ENCODE results near the gene KRTAP9-6. TPM values are rescaled to one million over a fixed set of nuclear protein-coding genes. Genes with fewer than 3 reads are reported as not detected.
"Not testable (repeated sequence)": the region's sequence is repeated elsewhere in the genome, so short reads cannot be mapped to it uniquely, and the experiment has no call there.

Gene KRTAP9-6
- total and polyA plus RNA-seq, 10 of the 15 experiments (the other 5 are each of a cell fraction or from before 2014, with no cell fraction given), result not detected

GRCh38 chr17:41231731-41232130, 33.4 kb upstream of the KRTAP9-6 start (continued):
- no peak for TF ChIP-seq PKNOX1 (IDR thresholded peaks at IDR 0.05)

- BruUV-seq (replicated peaks); SMC1A ChIA-PET (ENCODE audit: uncharacterized antibody, unreplicated experiment); CTCF ChIA-PET: not testable (repeated sequence)
Measured at GRCh38 chr17:41232399-41233105, 32.6 kb upstream of the KRTAP9-6 start, which contains the start of gene KRTAP9-3. Gene KRTAP9-3, plus strand, starts transcription at chr17:41232449. Its CDS starts 53 bp downstream, at chr17:41232502.

GRCh38 chr17:41237116-41237515, 28.1 kb upstream of the KRTAP9-6 start:
- SMC1A ChIA-PET (ENCODE audit: uncharacterized antibody, unreplicated experiment); in situ Hi-C loops (cut with MboI): not testable (repeated sequence)
- 0% methylated on average over 4 of the region's 4 CpGs for WGBS (ENCODE audit: insufficient coverage, insufficient replicate concordance, low lambda C conversion rate, missing lambda C conversion rate)

More at GRCh38 chr17:41232399-41233105, 32.6 kb upstream of the KRTAP9-6 start, which contains the start of gene KRTAP9-3:
- H4K20me1 ChIP-seq (ENCODE audit: control insufficient read depth, insufficient read depth); DNase-seq (ENCODE audit: low read depth, low spot score); ATAC-seq; FAIRE-seq; H2AFZ ChIP-seq (ENCODE audit: control insufficient read depth, low read depth, low read length); H3K27me3 ChIP-seq (replicated peaks in 1 of 2; ENCODE audit: control insufficient read depth in 2 of 2, insufficient read depth in 2 of 2, low read length in 1 of 2); H3K4me2 ChIP-seq (ENCODE audit: control insufficient read depth, insufficient read depth); H3K9ac ChIP-seq (ENCODE audit: control insufficient read depth, insufficient read depth, low read length); POLR2A ChIA-PET; H3K9me3 ChIP-seq (replicated peaks; ENCODE audit: control insufficient read depth, insufficient read depth, low read length); H3K27ac ChIP-seq (ENCODE audit: control insufficient read depth, insufficient read depth); RAD21 ChIA-PET (ENCODE audit: unreplicated experiment); intact Hi-C loops (cut with micrococcal nuclease; ENCODE audit: unreplicated experiment); H3K36me3 ChIP-seq (ENCODE audit: control insufficient read depth in 2 of 2, insufficient read depth in 2 of 2, low read length in 1 of 2); H3K4me3 ChIP-seq; in situ Hi-C loops (cut with MboI); H3K79me2 ChIP-seq (ENCODE audit: control insufficient read depth, insufficient read depth, low read length); H3K4me1 ChIP-seq (ENCODE audit: control insufficient read depth, insufficient read depth, low read length): not testable (repeated sequence)
- WGBS (ENCODE audit: insufficient coverage, insufficient replicate concordance, low lambda C conversion rate, missing lambda C conversion rate), result 0% methylated on average over 1 of the region's 1 CpG

GRCh38 chr17:41237949-41238437, 27.2 kb upstream of the KRTAP9-6 start, which contains the start of gene KRTAP9-8:
Gene KRTAP9-8, plus strand, starts transcription at chr17:41237999. Its CDS starts 53 bp downstream, at chr17:41238052.
- H3K27me3 ChIP-seq (replicated peaks in 1 of 2; ENCODE audit: control insufficient read depth in 2 of 2, insufficient read depth in 2 of 2, low read length in 1 of 2); in situ Hi-C loops (cut with MboI); H4K20me1 ChIP-seq (ENCODE audit: control insufficient read depth, insufficient read depth); H3K79me2 ChIP-seq (ENCODE audit: control insufficient read depth, insufficient read depth, low read length); intact Hi-C loops (cut with micrococcal nuclease; ENCODE audit: unreplicated experiment); H3K9me3 ChIP-seq (replicated peaks; ENCODE audit: control insufficient read depth, insufficient read depth, low read length); BruUV-seq (replicated peaks); H3K9ac ChIP-seq (ENCODE audit: control insufficient read depth, insufficient read depth, low read length); POLR2A ChIA-PET; H3K4me3 ChIP-seq; RAD21 ChIA-PET (ENCODE audit: unreplicated experiment); SMC1A ChIA-PET (ENCODE audit: uncharacterized antibody, unreplicated experiment); DNase-seq (ENCODE audit: low read depth, low spot score); H3K36me3 ChIP-seq (ENCODE audit: control insufficient read depth in 2 of 2, insufficient read depth in 2 of 2, low read length in 1 of 2); CTCF ChIA-PET; H3K4me1 ChIP-seq (ENCODE audit: control insufficient read depth, insufficient read depth, low read length); H3K4me2 ChIP-seq (ENCODE audit: control insufficient read depth, insufficient read depth); FAIRE-seq; H2AFZ ChIP-seq (ENCODE audit: control insufficient read depth, low read depth, low read length); ATAC-seq; H3K27ac ChIP-seq (ENCODE audit: control insufficient read depth, insufficient read depth): not testable (repeated sequence)
- WGBS (ENCODE audit: insufficient coverage, insufficient replicate concordance, low lambda C conversion rate, missing lambda C conversion rate), result 0% methylated on average over 3 of the region's 3 CpGs

More at GRCh38 chr17:41237116-41237515, 28.1 kb upstream of the KRTAP9-6 start:
- ATAC-seq; RAD21 ChIA-PET (ENCODE audit: unreplicated experiment); H3K4me3 ChIP-seq; H3K4me1 ChIP-seq (ENCODE audit: control insufficient read depth, insufficient read depth, low read length); BruUV-seq (replicated peaks); intact Hi-C loops (cut with micrococcal nuclease; ENCODE audit: unreplicated experiment); H2AFZ ChIP-seq (ENCODE audit: control insufficient read depth, low read depth, low read length); H3K27ac ChIP-seq (ENCODE audit: control insufficient read depth, insufficient read depth); H3K9me3 ChIP-seq (replicated peaks; ENCODE audit: control insufficient read depth, insufficient read depth, low read length); POLR2A ChIA-PET; H3K4me2 ChIP-seq (ENCODE audit: control insufficient read depth, insufficient read depth); H3K36me3 ChIP-seq (ENCODE audit: control insufficient read depth in 2 of 2, insufficient read depth in 2 of 2, low read length in 1 of 2); H3K79me2 ChIP-seq (ENCODE audit: control insufficient read depth, insufficient read depth, low read length); H3K27me3 ChIP-seq (replicated peaks in 1 of 2; ENCODE audit: control insufficient read depth in 2 of 2, insufficient read depth in 2 of 2, low read length in 1 of 2); FAIRE-seq; DNase-seq (ENCODE audit: low read depth, low spot score); CTCF ChIA-PET; H3K9ac ChIP-seq (ENCODE audit: control insufficient read depth, insufficient read depth, low read length); H4K20me1 ChIP-seq (ENCODE audit: control insufficient read depth, insufficient read depth): not testable (repeated sequence)
